Measurements from ENCODE around the gene PLSCR2.
"Not testable (repeated sequence)": the region's sequence is repeated elsewhere in the genome, so short reads cannot be mapped to it uniquely, and the experiment has no call there.

PLSCR2 gene

DNA sequence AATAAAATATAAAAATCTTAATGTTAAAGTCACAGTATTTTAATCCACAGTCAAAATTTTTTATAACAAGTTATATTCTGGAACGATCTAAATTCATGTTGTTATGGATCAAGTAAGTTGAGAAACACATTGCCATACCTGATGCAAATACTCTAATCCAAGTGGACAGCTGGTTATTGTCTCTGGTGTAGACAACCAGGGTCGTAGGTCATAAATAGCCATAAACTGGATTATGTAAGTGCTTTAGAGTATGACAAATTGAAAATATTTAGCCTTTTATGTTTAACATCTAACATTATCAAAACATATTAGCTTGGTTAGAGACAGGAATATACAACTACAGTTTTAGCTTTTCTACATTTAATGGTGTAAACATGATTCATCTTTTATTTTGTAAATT is 53.0 kb downstream of the PLSCR2 start:
- no peak for DNase-seq (ENCODE audit: low spot score)

GRCh38 chr3:146414010-146414409 is 55.4 kb downstream of the PLSCR2 start:
- no peak for DNase-seq (ENCODE audit: low spot score)

DNA sequence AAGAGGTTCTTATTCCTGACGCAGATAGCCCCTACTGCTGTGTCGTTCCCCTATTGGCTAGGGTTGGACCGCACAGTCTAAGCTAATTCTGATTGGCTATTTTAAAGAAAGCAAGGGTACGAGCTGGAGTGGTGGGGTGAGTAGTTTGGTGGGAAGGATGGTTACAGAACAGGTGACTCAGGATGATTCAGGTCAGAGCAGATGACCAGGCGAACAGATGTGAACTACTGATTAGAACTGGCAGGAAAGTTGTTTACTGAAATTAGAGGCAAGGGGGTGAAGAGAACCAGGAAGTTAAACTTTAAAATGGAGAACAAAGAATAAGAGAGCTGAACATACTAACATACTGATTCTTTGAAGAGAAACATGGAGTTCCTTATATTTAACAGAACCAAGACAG is 56.6 kb downstream of the PLSCR2 start:
- DNase-seq (ENCODE audit: low spot score) = not testable (repeated sequence)

GRCh38 chr3:146407956-146408355 is 61.4 kb downstream of the PLSCR2 start:
- DNase-seq (ENCODE audit: low spot score) = no peak

GRCh38 chr3:146404436-146404835 is 64.9 kb downstream of the PLSCR2 start:
- no peak for DNase-seq (ENCODE audit: low spot score)

DNA sequence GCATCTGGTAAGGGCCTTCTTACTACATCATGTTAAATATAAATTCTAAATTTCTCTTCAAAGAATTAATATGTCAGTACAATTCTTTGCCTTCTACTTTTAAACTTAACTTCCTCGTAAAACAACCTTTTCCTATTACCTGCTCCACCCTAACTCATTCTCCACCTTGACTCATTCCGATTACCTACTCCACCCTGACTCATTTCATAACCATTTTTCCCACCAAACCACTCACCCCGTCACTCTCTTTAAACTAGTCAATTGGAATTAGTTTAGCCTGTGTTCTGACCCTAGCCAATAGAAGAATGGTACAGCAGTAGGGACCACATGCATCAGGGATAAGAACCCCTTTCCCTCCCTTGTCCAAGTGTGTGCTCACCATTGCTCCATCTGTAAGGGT is 65.6 kb downstream of the PLSCR2 start:
- no peak for DNase-seq (ENCODE audit: low spot score)

GRCh38 chr3:146396792-146397191 is 72.6 kb downstream of the PLSCR2 start:
- no peak for DNase-seq (ENCODE audit: low spot score)

- no peak for DNase-seq (ENCODE audit: low spot score)
These were observed 74.2 kb downstream of the PLSCR2 start for GRCh38 chr3:146395164-146395563.

DNA sequence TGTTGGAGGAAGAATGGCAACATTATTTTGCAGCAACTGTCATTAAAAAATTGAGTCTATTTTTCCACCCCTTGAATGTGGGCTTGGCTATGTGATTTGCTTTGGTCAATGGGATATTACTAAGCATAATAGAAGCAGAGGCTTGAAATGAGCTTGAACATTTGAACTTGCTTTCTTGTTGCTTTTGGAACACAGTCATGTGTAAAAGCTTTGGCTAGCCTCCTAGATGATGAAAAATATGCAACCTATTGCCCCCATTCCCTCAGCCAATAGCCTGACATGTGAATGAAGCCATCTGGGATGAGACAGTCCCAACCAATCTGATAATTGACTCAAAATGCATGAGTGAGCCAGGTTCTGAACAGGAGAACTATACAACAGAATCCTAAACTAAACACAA is 78.4 kb downstream of the PLSCR2 start:
- DNase-seq (ENCODE audit: low spot score) = no peak

DNA sequence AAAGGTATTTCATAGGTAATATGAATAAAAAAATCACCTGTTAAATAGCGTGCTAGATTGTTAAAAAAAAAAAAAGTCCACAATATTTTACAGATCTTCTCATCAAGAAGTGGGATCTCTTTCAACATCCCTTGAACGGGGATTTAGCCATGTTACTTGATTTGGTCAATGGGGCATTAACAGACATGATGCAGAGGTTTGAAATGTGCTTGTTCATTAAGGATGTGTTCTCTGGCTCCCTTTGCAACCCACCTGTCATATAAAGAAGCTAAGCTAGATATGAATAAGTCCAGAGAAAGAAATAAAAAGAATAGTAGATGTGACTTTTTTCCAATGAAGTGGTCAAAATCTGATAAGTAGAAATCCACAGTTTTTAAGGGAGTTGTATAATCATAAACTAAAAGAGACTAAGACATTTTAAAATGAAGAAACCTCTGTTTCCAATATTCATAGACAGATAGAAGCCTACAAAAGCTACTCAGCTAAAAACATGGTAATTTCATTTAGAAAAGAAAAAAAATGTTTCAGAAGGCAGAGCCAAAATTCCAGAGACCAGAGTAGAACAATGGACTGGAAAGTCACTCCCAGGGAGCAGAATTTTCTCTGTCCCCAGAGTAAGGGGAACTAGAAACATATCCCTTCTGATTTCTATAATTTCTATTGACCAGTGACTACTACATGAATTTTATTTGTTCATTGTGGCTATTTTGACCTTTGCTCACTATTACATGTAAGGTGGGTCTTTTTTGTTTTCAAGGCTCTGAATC is 79.2 kb downstream of the PLSCR2 start:
- no peak for DNase-seq (ENCODE audit: low spot score)

DNA sequence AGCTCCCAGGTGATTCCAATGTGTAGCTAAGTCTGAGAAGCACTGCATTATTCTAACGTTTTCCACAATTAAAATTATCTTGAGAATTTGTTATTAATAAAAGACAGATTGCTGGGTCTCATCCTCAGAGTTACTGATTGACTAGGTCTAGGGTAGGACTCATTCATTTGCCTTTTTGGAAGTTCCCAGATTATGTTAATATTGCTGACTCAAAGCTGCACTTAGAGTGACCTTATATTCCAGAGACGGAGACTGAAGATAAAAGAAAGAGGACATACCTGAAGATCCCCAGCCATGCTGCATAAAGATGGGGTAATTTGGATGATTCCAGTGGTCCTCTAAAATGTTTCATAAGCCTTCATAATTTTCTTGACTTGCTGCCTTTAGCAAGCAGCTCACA is 81.8 kb downstream of the PLSCR2 start:
- no peak for DNase-seq (ENCODE audit: low spot score)

DNA sequence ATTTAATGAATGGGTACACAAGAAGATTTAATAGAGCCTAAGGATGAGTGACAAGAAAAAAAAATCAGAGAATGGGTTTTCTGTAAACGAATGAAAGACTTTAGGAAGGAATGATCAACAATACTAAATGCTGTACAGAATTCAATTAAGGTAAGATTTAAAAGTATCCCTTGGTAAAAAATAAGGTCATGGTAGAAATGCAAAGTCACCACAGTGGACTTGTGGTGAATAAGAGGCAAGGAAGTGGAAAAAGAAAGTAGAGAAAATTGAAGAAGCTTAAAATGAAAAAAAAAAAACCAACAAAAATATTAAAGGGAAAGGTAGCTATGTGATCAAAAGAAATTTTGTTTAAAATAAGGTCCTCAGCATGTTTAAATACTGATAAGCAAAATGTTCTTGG is 82.4 kb downstream of the PLSCR2 start:
- DNase-seq (ENCODE audit: low spot score) = no peak

- no peak for DNase-seq (ENCODE audit: low spot score)
These were observed 84.6 kb downstream of the PLSCR2 start for GRCh38 chr3:146384786-146385185.
